H9 (cell line): ENCODE data around the gene MFSD11. TPM values are rescaled to one million over a fixed set of nuclear protein-coding genes. Genes with fewer than 3 reads are reported as not detected.

Experiments
- DNase-seq: peaks from one replicate; pipeline ENCODE4 v3.0.0-alpha.2; 2017
- H2AFZ ChIP-seq: one replicate; pipeline ENCODE4 v1.6.1; 2013; ENCODE audit warnings: mild to moderate bottlenecking, low read length, control low read depth, moderate library complexity
- H2AK5ac ChIP-seq: 2 replicates; pipeline ENCODE4 v1.6.1; 2013; ENCODE audit warnings: low read length, control low read depth, mixed read lengths; ENCODE audit not compliant: insufficient read length
- H2BK120ac ChIP-seq: one replicate; pipeline ENCODE4 v1.6.1; 2013; ENCODE audit warnings: low read depth, mild to moderate bottlenecking, low read length, control low read depth, inconsistent platforms; ENCODE audit not compliant: poor library complexity, severe bottlenecking
- H2BK12ac ChIP-seq: 2 replicates; pipeline ENCODE4 v1.6.1; 2013; ENCODE audit warnings: low read length, control low read depth, mixed read lengths, low read depth; ENCODE audit not compliant: insufficient read length
- H2BK15ac ChIP-seq: 2 replicates; pipeline ENCODE4 v1.6.1; 2013; ENCODE audit warnings: low read depth, low read length, control low read depth
- H2BK20ac ChIP-seq: one replicate; pipeline ENCODE4 v1.6.1; 2013; ENCODE audit warnings: low read depth, mild to moderate bottlenecking, low read length, control low read depth, inconsistent platforms; ENCODE audit not compliant: poor library complexity, severe bottlenecking
- H2BK5ac ChIP-seq: 2 replicates; pipeline ENCODE4 v1.6.1; 2013; ENCODE audit warnings: low read length, control low read depth, mixed read lengths; ENCODE audit not compliant: insufficient read length
- H3K14ac ChIP-seq: 2 replicates; pipeline ENCODE4 v1.6.1; 2013; ENCODE audit warnings: low read length, control low read depth; ENCODE audit not compliant: insufficient read depth
- H3K18ac ChIP-seq: 2 replicates; pipeline ENCODE4 v1.6.1; 2013; ENCODE audit warnings: low read depth, mild to moderate bottlenecking, mixed read lengths, low read length, control low read depth; ENCODE audit not compliant: insufficient read length
- H3K23ac ChIP-seq: 2 replicates; pipeline ENCODE4 v1.6.1; 2013; ENCODE audit warnings: low read length, control low read depth, mixed read lengths, low read depth; ENCODE audit not compliant: insufficient read length
- H3K23me2 ChIP-seq: 2 replicates; pipeline ENCODE4 v1.6.1; 2013; ENCODE audit warnings: low read depth, mild to moderate bottlenecking, mixed read lengths, low read length, control low read depth; ENCODE audit not compliant: insufficient read length, poor library complexity, severe bottlenecking
- H3K27ac ChIP-seq: 2 replicates; pipeline ENCODE4 v1.5.1; 2013; ENCODE audit warnings: low read length, control low read depth, mixed read lengths, low read depth; ENCODE audit not compliant: insufficient read length
- H3K27me3 ChIP-seq: 2 replicates; pipeline ENCODE4 v1.6.1; 2013; ENCODE audit warnings: low read length, control low read depth, inconsistent platforms; ENCODE audit not compliant: insufficient read depth
- H3K4ac ChIP-seq: 2 replicates; pipeline ENCODE4 v1.6.1; 2013; ENCODE audit warnings: low read depth, mild to moderate bottlenecking, control low read depth, inconsistent platforms, low read length, moderate library complexity
- H3K4me1 ChIP-seq: 2 replicates; pipeline ENCODE4 v1.6.1; 2013; ENCODE audit warnings: low read length, control low read depth, inconsistent platforms; ENCODE audit not compliant: insufficient read depth
- H3K4me2 ChIP-seq: 2 replicates; pipeline ENCODE4 v1.6.1; 2013; ENCODE audit warnings: low read length, control low read depth, mixed read lengths; ENCODE audit not compliant: insufficient read length, insufficient read depth
- H3K56ac ChIP-seq: 2 replicates; pipeline ENCODE4 v1.6.1; 2013; ENCODE audit warnings: low read depth, mild to moderate bottlenecking, mixed read lengths, low read length, control low read depth; ENCODE audit not compliant: insufficient read length
- H3K79me1 ChIP-seq: 2 replicates; pipeline ENCODE4 v1.6.1; 2013; ENCODE audit warnings: low read depth, mild to moderate bottlenecking, moderate library complexity, low read length, control low read depth, inconsistent platforms; ENCODE audit not compliant: insufficient read depth, poor library complexity, severe bottlenecking
- H3K79me2 ChIP-seq: 2 replicates; pipeline ENCODE4 v1.6.1; 2013; ENCODE audit warnings: low read length, control low read depth, inconsistent platforms; ENCODE audit not compliant: insufficient read depth
- H3K9ac ChIP-seq: 2 replicates; pipeline ENCODE4 v1.6.1; 2013; ENCODE audit warnings: low read length, control low read depth, mixed read lengths; ENCODE audit not compliant: insufficient read length; ENCODE audit errors: extremely low read depth
- H3K9me3 ChIP-seq: one replicate; pipeline ENCODE4 v1.6.1; 2013; ENCODE audit warnings: low read depth, low read length, inconsistent platforms; ENCODE audit not compliant: control insufficient read depth
- H3T11ph ChIP-seq: one replicate; pipeline ENCODE4 v1.6.1; 2013; ENCODE audit warnings: mild to moderate bottlenecking, low read length, control low read depth, inconsistent platforms
- H4K20me1 ChIP-seq: one replicate; pipeline ENCODE4 v1.6.1; 2013; ENCODE audit not compliant: control insufficient read depth, insufficient read length, insufficient read depth
- H4K5ac ChIP-seq: 2 replicates; pipeline ENCODE4 v1.6.1; 2013; ENCODE audit warnings: low read depth, mild to moderate bottlenecking, mixed read lengths, low read length, control low read depth; ENCODE audit not compliant: insufficient read length
- H4K8ac ChIP-seq: replicated peaks from 2 replicates; pipeline ENCODE4 v1.6.1; 2013; ENCODE audit warnings: low read length, control low read depth, mixed read lengths, low read depth; ENCODE audit not compliant: insufficient read length
- H4K91ac ChIP-seq: 2 replicates; pipeline ENCODE4 v1.6.1; 2013; ENCODE audit warnings: low read depth, mild to moderate bottlenecking, moderate library complexity, mixed read lengths, low read length, control low read depth; ENCODE audit not compliant: insufficient read length
- H3K27ac Mint-ChIP-seq, 3 experiments: 2 replicates in 2 of 3; 3 replicates in 1 of 3; pipeline ENCODE4 v1.8.0; 2020 to 2021; ENCODE audit warnings: mixed read lengths in 3 of 3, mild to moderate bottlenecking in 1 of 3, moderate library complexity in 1 of 3
- H3K27me3 Mint-ChIP-seq: 2 replicates; pipeline ENCODE4 v1.8.0; 2021; ENCODE audit warnings: low read depth, mild to moderate bottlenecking, moderate library complexity, mixed read lengths
- H3K36me3 Mint-ChIP-seq, 3 experiments: 2 replicates in 2 of 3; 3 replicates in 1 of 3; pipeline ENCODE4 v1.8.0; 2020 to 2021; ENCODE audit warnings: low read depth in 3 of 3, mixed read lengths in 3 of 3; ENCODE audit not compliant: insufficient read depth in 1 of 3
- H3K4me1 Mint-ChIP-seq, 2 experiments: 2 replicates each; pipeline ENCODE4 v1.8.0; 2020; ENCODE audit warnings: mixed read lengths in 2 of 2
- H3K4me3 Mint-ChIP-seq, 2 experiments: 2 replicates in 1 of 2; 3 replicates in 1 of 2; pipeline ENCODE4 v1.8.0; 2020 to 2021; ENCODE audit warnings: mild to moderate bottlenecking in 2 of 2, mixed read lengths in 2 of 2, moderate library complexity in 1 of 2
- H3K9me3 Mint-ChIP-seq, 2 experiments: 2 replicates in 1 of 2; 3 replicates in 1 of 2; pipeline ENCODE4 v1.8.0; 2020; ENCODE audit warnings: mild to moderate bottlenecking in 2 of 2, mixed read lengths in 2 of 2, moderate library complexity in 1 of 2
- CTCF ChIP-seq: fragments of 200-600 bp; sonication (generic); conservative IDR thresholded peaks from 3 replicates; pipeline ENCODE4 v1.8.0; 2021; ENCODE audit warnings: antibody characterized with exemption, mild to moderate bottlenecking
- WGBS: extraction: QIAGEN DNeasy Blood & Tissue Kit; methylation state at CpG from one replicate; pipeline ENCODE4 v1.1.7; 2013; ENCODE audit warnings: missing lambda C conversion rate, low lambda C conversion rate, mixed read lengths; ENCODE audit not compliant: insufficient read length; ENCODE audit errors: extremely low coverage; 5-methylcytosine and 5-hydroxymethylcytosine counted together
- total RNA-seq: library from RNA; stranded (reverse); gene quantifications from 2 replicates; pipeline ENCODE4 v1.2.1, GENCODE V29; 2021

MFSD11 gene
- total RNA-seq, 1 experiment from 2014 or later: 19.9 TPM

- no peaks in the 10 kb centered on the region for H3K9me3 ChIP-seq
- H3K79me1 ChIP-seq: no peaks in the 10 kb centered on the region
- Mint-ChIP-seq H3K27ac (peak overlapping the region in 1 of 3 experiments; percentile 62; a peak in 3 of 7 replicates), H3K9me3 (no peaks in the 10 kb centered on the region), H3K27me3 (no peaks in the 10 kb centered on the region), H3K4me1 (peaks cover 16 to 29% of the 10 kb centered on the region in 2 experiments), H3K36me3 (no peaks in the 10 kb centered on the region), H3K4me3 (no peak overlapping the region)
- H4K5ac ChIP-seq: no peak overlapping the region
- no peak overlapping the region for H3K14ac ChIP-seq
- H3K27ac ChIP-seq: no peak overlapping the region
- no peak overlapping the region for H2BK120ac ChIP-seq
- H2BK15ac ChIP-seq: no peak overlapping the region
- H3K23ac ChIP-seq: no peak overlapping the region
- H3K4ac ChIP-seq: no peak overlapping the region
- no CpG with 5 or more reads among the region's 14 CpGs for WGBS
- H3K18ac ChIP-seq: no peak overlapping the region
- H3T11ph ChIP-seq: no peak overlapping the region
- peaks cover 3% of the 10 kb centered on the region; the same call in 1 of the 2 replicates for H3K4me1 ChIP-seq
- no peak overlapping the region for H2AFZ ChIP-seq
- H4K20me1 ChIP-seq: no peaks in the 10 kb centered on the region
- no peak overlapping the region for H4K8ac ChIP-seq
- no peak for TF ChIP-seq CTCF
- no peak overlapping the region for H2BK12ac ChIP-seq
- no peaks in the 10 kb centered on the region for H3K79me2 ChIP-seq
- H4K91ac ChIP-seq: no peak overlapping the region
- no peak overlapping the region for H2AK5ac ChIP-seq
- no peak overlapping the region for H2BK5ac ChIP-seq
- H3K27me3 ChIP-seq: no peaks in the 10 kb centered on the region
- no peak overlapping the region for H3K9ac ChIP-seq
- peaks cover 3% of the 10 kb centered on the region for H3K23me2 ChIP-seq
- no peak overlapping the region for H3K4me2 ChIP-seq
- H3K56ac ChIP-seq: no peak overlapping the region
- H2BK20ac ChIP-seq: no peak overlapping the region
- no peak for DNase-seq
These were observed 46.3 kb upstream of the MFSD11 start for GRCh38 chr17:76691379-76692191.
